ENCODE data around the gene CHD3.

- TF ChIP-seq ZNF274 (IDR thresholded peaks at IDR 0.05; ENCODE audit: low read depth, low read length) (no peak), SUZ12 (IDR thresholded peaks at IDR 0.05; ENCODE audit: extremely low read depth, insufficient read depth, insufficient read length) (no peak), YY1 (IDR thresholded peaks at IDR 0.05; ENCODE audit: insufficient read depth, insufficient read length) (no peak)
Observed at GRCh38 chr17:7912927-7913524, 24.4 kb downstream of the CHD3 start.

All from NT2/D1 (cell line).